Endothelial cell of umbilical vein (primary cell): ENCODE measurements around the gene KCNH2. TPM values are rescaled to one million over a fixed set of nuclear protein-coding genes. Genes with fewer than 3 reads are reported as not detected.
A peak's percentile ranks its signal among the peaks of the same experiment; 100 is the strongest.

ENCODE experiments used
- BruUV-seq: library from RNA; stranded (reverse); fragments of 400-500 nt; replicated peaks from 2 replicates; lab custom pipeline; 2021; lab: Mats Ljungman, UMichigan
- CTCF ChIA-PET: fragments of 300-600, 350-600 bp; sonication (Branson Sonifier 250); formaldehyde crosslinking; loops from one replicate; lab custom pipeline; 2021; ENCODE audit warnings: antibody characterized with exemption, inconsistent platforms; lab: Charles Lee
- POLR2A ChIA-PET: fragments of 300-600, 350-600 bp; sonication (Branson Sonifier 250); formaldehyde crosslinking; loops from one replicate; lab custom pipeline; 2021; ENCODE audit warnings: antibody characterized with exemption, inconsistent platforms; lab: Charles Lee
- DNase-seq: peaks from one replicate; pipeline ENCODE4 v3.0.0-alpha.2; 2011; ENCODE audit warnings: low read depth, low spot score
- FAIRE-seq: peaks from 2 replicates; lab custom pipeline; 2011; peaks lifted over from hg19 to GRCh38; lab: Jason Lieb, UNC
- H2AFZ ChIP-seq: 2 replicates; pipeline ENCODE4 v1.6.0; 2012; ENCODE audit warnings: low read depth, low read length, control low read depth, inconsistent platforms
- H3K27ac ChIP-seq: 2 replicates; pipeline ENCODE4 v1.5.1; 2011; ENCODE audit warnings: low read depth, mild to moderate bottlenecking, control low read depth, low read length, moderate library complexity; ENCODE audit not compliant: insufficient read depth
- H3K27me3 ChIP-seq, 2 experiments: 2 replicates each; pipeline versions ENCODE4 v1.6.0 to v1.6.1; 2011; ENCODE audit warnings: low read length in 2 of 2, mixed read lengths in 1 of 2; ENCODE audit not compliant: control insufficient read depth in 2 of 2, insufficient read depth in 2 of 2
- H3K36me3 ChIP-seq, 2 experiments: 2 replicates in 1 of 2; 3 replicates in 1 of 2; pipeline ENCODE4 v1.5.1; 2011; ENCODE audit warnings: low read length in 2 of 2, mild to moderate bottlenecking in 1 of 2, moderate library complexity in 1 of 2; ENCODE audit not compliant: control insufficient read depth in 2 of 2, insufficient read depth in 2 of 2; ENCODE audit errors: extremely low read depth in 1 of 2
- H3K4me1 ChIP-seq: 3 replicates; pipeline ENCODE4 v1.5.1; 2011; ENCODE audit warnings: mild to moderate bottlenecking, low read length; ENCODE audit not compliant: control insufficient read depth, insufficient read depth; ENCODE audit errors: extremely low read depth
- H3K4me2 ChIP-seq: 2 replicates; pipeline ENCODE4 v1.6.1; 2011; ENCODE audit warnings: low read length, control low read depth, mixed read lengths; ENCODE audit not compliant: insufficient read depth
- H3K4me3 ChIP-seq, 3 experiments: fragments of 200-600 bp in 1 of 3; sonication (generic), shearing (Covaris generic) in 1 of 3; replicated peaks in 1 of 3; 2 replicates each; pipeline ENCODE4 v1.5.1; 2011 to 2016; ENCODE audit warnings: control low read depth in 3 of 3, low read length in 3 of 3, mild to moderate bottlenecking in 2 of 3, inconsistent platforms in 1 of 3, low read depth in 1 of 3, moderate library complexity in 1 of 3; ENCODE audit not compliant: insufficient read depth in 1 of 3
- H3K79me2 ChIP-seq: 2 replicates; pipeline ENCODE4 v1.6.0; 2012; ENCODE audit warnings: low read length, inconsistent platforms; ENCODE audit not compliant: control insufficient read depth, insufficient read depth
- H3K9ac ChIP-seq: replicated peaks from 2 replicates; pipeline ENCODE3; 2011; ENCODE audit warnings: low read length, control low read depth; ENCODE audit not compliant: insufficient read depth; ENCODE audit errors: extremely low read depth
- H3K9me1 ChIP-seq: replicated peaks from 3 replicates; pipeline ENCODE4 v1.6.0; 2011; ENCODE audit warnings: mild to moderate bottlenecking, low read length; ENCODE audit not compliant: control insufficient read depth, insufficient read depth; ENCODE audit errors: extremely low read depth
- H3K9me3 ChIP-seq: replicated peaks from 2 replicates; pipeline ENCODE4 v1.5.1; 2012; ENCODE audit warnings: low read length, inconsistent platforms; ENCODE audit not compliant: control insufficient read depth, insufficient read depth
- H4K20me1 ChIP-seq: replicated peaks from 2 replicates; pipeline ENCODE3; 2011; ENCODE audit warnings: mild to moderate bottlenecking, low read length; ENCODE audit not compliant: control insufficient read depth, insufficient read depth; ENCODE audit errors: extremely low read depth
- EZH2 ChIP-seq: IDR thresholded peaks from 2 replicates; pipeline ENCODE4 v1.6.1; 2012; ENCODE audit warnings: borderline replicate concordance, low read depth, mild to moderate bottlenecking, moderate library complexity, low read length, inconsistent platforms; ENCODE audit not compliant: severe bottlenecking
- FOS ChIP-seq: IDR thresholded peaks from 2 replicates; pipeline ENCODE4 v1.6.1; 2011; ENCODE audit warnings: mild to moderate bottlenecking, low read length, moderate library complexity, borderline replicate concordance; ENCODE audit not compliant: insufficient read depth
- GATA2 ChIP-seq: IDR thresholded peaks from 2 replicates; pipeline ENCODE4 v1.7.0; 2011; ENCODE audit warnings: low read depth, mild to moderate bottlenecking, moderate library complexity, mixed read lengths, low read length; ENCODE audit not compliant: insufficient read length, insufficient read depth
- JUN ChIP-seq: IDR thresholded peaks from 2 replicates; pipeline ENCODE4 v1.6.1; 2011; ENCODE audit warnings: borderline replicate concordance, low read depth; ENCODE audit not compliant: insufficient read length, insufficient read depth
- MYC ChIP-seq: IDR thresholded peaks from one replicate; pipeline ENCODE4 v1.6.1; 2011; ENCODE audit warnings: mild to moderate bottlenecking, low read depth, low read length
- POLR2A ChIP-seq: IDR thresholded peaks from 2 replicates; pipeline ENCODE4 v1.6.1; 2012; ENCODE audit warnings: low read depth, mild to moderate bottlenecking, control low read depth, low read length
- POLR2AphosphoS5 ChIP-seq: IDR thresholded peaks from 2 replicates; pipeline ENCODE4 v1.6.1; 2012; ENCODE audit warnings: low read depth, mild to moderate bottlenecking, control low read depth, low read length, moderate library complexity; ENCODE audit not compliant: insufficient read depth
- dilution Hi-C: fragments of 300-500 bp; cut with MboI; formaldehyde crosslinking; loops from one replicate; pipeline ENCODE4 v1.15.0; 2019; ENCODE audit warnings: low sequenced_read_pairs; ENCODE audit not compliant: extremely low pct_ligation_motif_present
- intact Hi-C: fragments of 100-400 bp; cut with micrococcal nuclease; formaldehyde crosslinking; loops from one replicate; pipeline ENCODE4 v1.10.0; 2022
- polyA plus RNA-seq, 4 experiments: library from polyadenylated mRNA; depleted of rRNA in 3 of 4; stranded (reverse) in 3 of 4; unstranded in 1 of 4; fragments of >200 nt; gene quantifications; 2 replicates each; pipeline versions ENCODE4 v1.2.1 to v1.2.3, GENCODE V29; 2011 to 2012; ENCODE audit warnings: missing spikeins in 1 of 4
- total RNA-seq: library from RNA; stranded (reverse); gene quantifications from 2 replicates; pipeline ENCODE4 v1.2.3, GENCODE V29; 2021
- TF ChIP-seq, protein P1 (sequence below), 2 donors: IDR thresholded peaks; 1 replicate in 1 of 2; 2 replicates in 1 of 2; pipeline ENCODE4 v1.5.1; 2011; ENCODE audit warnings: low read length in 2 of 2, mild to moderate bottlenecking in 2 of 2, moderate library complexity in 2 of 2, control low read depth in 1 of 2, inconsistent platforms in 1 of 2, low read depth in 1 of 2; ENCODE audit not compliant: insufficient read depth in 1 of 2; ENCODE audit errors: extremely low read depth in 1 of 2
- TF ChIP-seq, protein P2 (sequence below): IDR thresholded peaks from 2 replicates; pipeline ENCODE4 v1.6.1; 2011; ENCODE audit not compliant: insufficient read depth, insufficient read length

The KCNH2 gene
- total and polyA plus RNA-seq, 2 donors (not counting 3 experiments of a cell fraction or from before 2014, with no cell fraction given) = 0.03 to 0.09 TPM

- H3K9me3 ChIP-seq = no peaks in the 10 kb centered on the region
- H3K4me3 ChIP-seq = no peak overlapping the region
- no peaks in the 10 kb centered on the region for H3K9me1 ChIP-seq
- no peak overlapping the region for H2AFZ ChIP-seq
- TF ChIP-seq POLR2AphosphoS5 = no peak
- TF ChIP-seq FOS = no peak
- TF ChIP-seq, protein P1, sequence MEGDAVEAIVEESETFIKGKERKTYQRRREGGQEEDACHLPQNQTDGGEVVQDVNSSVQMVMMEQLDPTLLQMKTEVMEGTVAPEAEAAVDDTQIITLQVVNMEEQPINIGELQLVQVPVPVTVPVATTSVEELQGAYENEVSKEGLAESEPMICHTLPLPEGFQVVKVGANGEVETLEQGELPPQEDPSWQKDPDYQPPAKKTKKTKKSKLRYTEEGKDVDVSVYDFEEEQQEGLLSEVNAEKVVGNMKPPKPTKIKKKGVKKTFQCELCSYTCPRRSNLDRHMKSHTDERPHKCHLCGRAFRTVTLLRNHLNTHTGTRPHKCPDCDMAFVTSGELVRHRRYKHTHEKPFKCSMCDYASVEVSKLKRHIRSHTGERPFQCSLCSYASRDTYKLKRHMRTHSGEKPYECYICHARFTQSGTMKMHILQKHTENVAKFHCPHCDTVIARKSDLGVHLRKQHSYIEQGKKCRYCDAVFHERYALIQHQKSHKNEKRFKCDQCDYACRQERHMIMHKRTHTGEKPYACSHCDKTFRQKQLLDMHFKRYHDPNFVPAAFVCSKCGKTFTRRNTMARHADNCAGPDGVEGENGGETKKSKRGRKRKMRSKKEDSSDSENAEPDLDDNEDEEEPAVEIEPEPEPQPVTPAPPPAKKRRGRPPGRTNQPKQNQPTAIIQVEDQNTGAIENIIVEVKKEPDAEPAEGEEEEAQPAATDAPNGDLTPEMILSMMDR (IDR thresholded peaks at IDR 0.05; ENCODE audit: extremely low read depth in 1 of 2, insufficient read depth in 1 of 2, low read depth in 1 of 2, low read length in 2 of 2) = no peak
- no peak for TF ChIP-seq MYC
- no peak for TF ChIP-seq JUN
- TF ChIP-seq, protein P2, sequence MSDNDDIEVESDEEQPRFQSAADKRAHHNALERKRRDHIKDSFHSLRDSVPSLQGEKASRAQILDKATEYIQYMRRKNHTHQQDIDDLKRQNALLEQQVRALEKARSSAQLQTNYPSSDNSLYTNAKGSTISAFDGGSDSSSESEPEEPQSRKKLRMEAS = no peak
- no peak for TF ChIP-seq EZH2
- TF ChIP-seq GATA2 = no peak
- no peak for TF ChIP-seq POLR2A
- no peaks in the 10 kb centered on the region for H3K36me3 ChIP-seq
- intact Hi-C loops = no loop called here
- FAIRE-seq (no peak), DNase-seq (peak; percentile 37)
- POLR2A ChIA-PET = no interaction called here
- no peaks in the 10 kb centered on the region for H4K20me1 ChIP-seq
- CTCF ChIA-PET = interaction anchor here (0.8 to 1.9 kb wide), 4 partner anchors 8 to 145 kb away, joined by 3 to 10 read pairs (median 4); no protein-coding TSS in a partner anchor
- dilution Hi-C loops = no loop called here
- H3K27ac ChIP-seq = no peak overlapping the region
- no peak overlapping the region for H3K4me2 ChIP-seq
- no peaks in the 10 kb centered on the region for H3K79me2 ChIP-seq
- no peak overlapping the region for H3K9ac ChIP-seq
- BruUV-seq = no TSS peak
- peaks cover 19 to 20% of the 10 kb centered on the region in 2 experiments for H3K27me3 ChIP-seq
- no peaks in the 10 kb centered on the region for H3K4me1 ChIP-seq
These were observed 54.9 kb downstream of the KCNH2 start for GRCh38 chr7:150923196-150923595.
